Thoracic aorta (tissue), 2 donors: Measurements from ENCODE around the gene ATRNL1. TPM values are rescaled to one million over a fixed set of nuclear protein-coding genes. Genes with fewer than 3 reads are reported as not detected.

Source experiments
- ATAC-seq: fragments of 150-250 bp; one replicate; pipeline ENCODE4 v1.8.0; 2017; ENCODE audit warnings: low read depth; ENCODE audit not compliant: insufficient number of reproducible peaks, low FRiP score
- DNase-seq: peaks from one replicate; pipeline ENCODE4 v3.0.0-alpha.2; 2020; ENCODE audit warnings: low spot score
- H3K27ac ChIP-seq, 2 donors: fragments of 200-600 bp; sonication (generic); 1 replicate in 1 of 2; 2 replicates in 1 of 2; pipeline ENCODE4 v1.5.1; 2016; ENCODE audit warnings: mild to moderate bottlenecking in 2 of 2, moderate library complexity in 2 of 2
- H3K27me3 ChIP-seq: fragments of 200-600 bp; sonication (generic); replicated peaks from 2 replicates; pipeline ENCODE4 v1.6.0; 2016; ENCODE audit warnings: mild to moderate bottlenecking; ENCODE audit not compliant: insufficient read depth
- H3K36me3 ChIP-seq: fragments of 200-600 bp; sonication (generic); one replicate; pipeline ENCODE4 v1.5.1; 2016
- H3K4me1 ChIP-seq, 2 donors: fragments of 200-600 bp; sonication (generic); 1 replicate in 1 of 2; 2 replicates in 1 of 2; pipeline versions ENCODE4 v1.5.1 to v1.6.0; 2016; ENCODE audit warnings: low read depth in 2 of 2, mild to moderate bottlenecking in 1 of 2; ENCODE audit not compliant: control insufficient read depth in 1 of 2
- H3K4me3 ChIP-seq: fragments of 200-600 bp; sonication (generic); 2 replicates; pipeline ENCODE4 v1.5.1; 2016; ENCODE audit warnings: mild to moderate bottlenecking
- H3K9me3 ChIP-seq: fragments of 200-600 bp; sonication (generic); 2 replicates; pipeline ENCODE4 v1.5.1; 2016
- total RNA-seq, 2 donors: library from RNA; depleted of rRNA; stranded (reverse); fragments of >200 nt; gene quantifications; one replicate each; pipeline versions ENCODE4 v1.1.0 to v1.2.3, GENCODE V29; 2016
- TF ChIP-seq, protein P1 (sequence below): fragments of 200-600 bp; sonication (generic); IDR thresholded peaks from one replicate; pipeline ENCODE4 v1.5.1; 2019; ENCODE audit warnings: antibody characterized with exemption

The ATRNL1 gene
- total RNA-seq, 2 donors from 2014 or later, result 24.6 to 57.4 TPM

DNA sequence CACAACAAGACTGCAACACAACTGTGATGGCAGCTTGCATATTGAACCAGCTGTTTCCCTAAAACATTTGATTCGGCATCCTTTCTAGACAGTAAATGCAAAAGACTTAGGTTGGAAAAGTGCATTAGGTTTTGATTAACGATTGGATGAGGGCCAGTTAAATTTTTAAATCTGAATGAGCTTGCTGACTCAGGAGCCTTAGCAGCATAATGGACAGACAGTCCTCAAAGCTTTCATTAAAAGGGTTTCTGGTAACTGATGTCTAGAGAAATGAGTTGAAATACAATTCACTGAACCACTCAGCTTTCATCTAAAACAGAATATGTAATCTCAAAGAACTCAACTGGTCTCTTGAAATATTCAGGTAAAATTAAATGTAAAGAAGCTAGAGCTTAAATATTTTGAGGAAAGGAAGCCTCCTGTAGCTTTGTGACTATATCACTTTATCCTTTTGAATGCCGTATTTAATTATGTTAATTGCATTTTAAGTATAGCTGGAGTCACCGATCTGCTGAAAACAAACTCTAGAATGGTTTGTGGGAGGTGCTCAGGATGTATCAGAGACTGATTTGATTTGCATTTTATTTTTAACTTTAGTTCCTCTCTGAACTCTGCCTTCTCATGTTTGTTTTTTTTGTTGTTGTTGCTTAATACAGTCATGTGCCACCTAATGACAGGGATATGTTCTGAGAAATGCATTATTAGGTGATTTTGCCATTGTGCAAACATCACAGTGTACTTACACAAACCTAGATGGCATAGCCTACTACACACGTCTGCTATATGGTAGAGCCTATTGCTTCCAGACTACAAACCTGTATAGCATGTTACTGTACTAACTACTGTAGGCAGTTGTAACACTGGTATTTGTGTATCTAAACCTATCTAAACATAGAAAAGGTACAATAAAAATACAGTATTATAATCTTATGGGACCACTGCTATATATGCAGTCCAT, 29.2 kb upstream of the ATRNL1 start:
- TF ChIP-seq, protein P1, sequence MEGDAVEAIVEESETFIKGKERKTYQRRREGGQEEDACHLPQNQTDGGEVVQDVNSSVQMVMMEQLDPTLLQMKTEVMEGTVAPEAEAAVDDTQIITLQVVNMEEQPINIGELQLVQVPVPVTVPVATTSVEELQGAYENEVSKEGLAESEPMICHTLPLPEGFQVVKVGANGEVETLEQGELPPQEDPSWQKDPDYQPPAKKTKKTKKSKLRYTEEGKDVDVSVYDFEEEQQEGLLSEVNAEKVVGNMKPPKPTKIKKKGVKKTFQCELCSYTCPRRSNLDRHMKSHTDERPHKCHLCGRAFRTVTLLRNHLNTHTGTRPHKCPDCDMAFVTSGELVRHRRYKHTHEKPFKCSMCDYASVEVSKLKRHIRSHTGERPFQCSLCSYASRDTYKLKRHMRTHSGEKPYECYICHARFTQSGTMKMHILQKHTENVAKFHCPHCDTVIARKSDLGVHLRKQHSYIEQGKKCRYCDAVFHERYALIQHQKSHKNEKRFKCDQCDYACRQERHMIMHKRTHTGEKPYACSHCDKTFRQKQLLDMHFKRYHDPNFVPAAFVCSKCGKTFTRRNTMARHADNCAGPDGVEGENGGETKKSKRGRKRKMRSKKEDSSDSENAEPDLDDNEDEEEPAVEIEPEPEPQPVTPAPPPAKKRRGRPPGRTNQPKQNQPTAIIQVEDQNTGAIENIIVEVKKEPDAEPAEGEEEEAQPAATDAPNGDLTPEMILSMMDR, result no peak
- H3K27me3 ChIP-seq, result no peaks in the 10 kb centered on the region
- no peaks in the 10 kb centered on the region for H3K9me3 ChIP-seq
- ATAC-seq (no peak), DNase-seq (no peak)
- H3K4me1 ChIP-seq, result no peaks in the 10 kb centered on the region
- H3K27ac ChIP-seq, result no peak overlapping the region
- H3K4me3 ChIP-seq, result no peak overlapping the region
- H3K36me3 ChIP-seq, result no peaks in the 10 kb centered on the region

DNA sequence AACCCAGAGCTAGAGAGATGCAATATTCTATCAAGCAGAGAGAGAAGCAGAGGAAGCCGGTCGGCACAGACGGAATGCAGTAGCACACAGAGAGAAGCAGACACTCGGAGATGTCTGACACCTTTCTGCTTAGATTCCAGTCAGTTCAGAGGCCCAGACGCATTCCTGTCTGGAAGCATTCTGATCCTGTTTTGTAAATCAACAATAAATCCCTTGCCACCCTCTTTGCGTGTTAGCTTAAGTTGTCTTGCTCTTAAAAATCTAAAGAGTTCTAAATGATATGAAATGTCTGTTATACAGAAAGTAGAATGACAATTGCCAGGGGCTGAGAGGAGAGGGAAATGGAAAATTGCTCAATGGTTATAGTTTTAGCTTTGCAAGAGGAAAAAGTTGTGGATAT, 27.4 kb upstream of the ATRNL1 start:
- DNase-seq (no peak), ATAC-seq (no peak)
- Histone ChIP-seq H3K27me3 (no peaks in the 10 kb centered on the region), H3K27ac (no peak overlapping the region), H3K4me3 (no peak overlapping the region), H3K4me1 (no peaks in the 10 kb centered on the region), H3K36me3 (no peaks in the 10 kb centered on the region), H3K9me3 (no peaks in the 10 kb centered on the region)
- TF ChIP-seq, protein P1, result no peak

- no peaks in the 10 kb centered on the region for H3K36me3 ChIP-seq
- no peak overlapping the region for H3K27ac ChIP-seq
- no peaks in the 10 kb centered on the region for H3K9me3 ChIP-seq
- TF ChIP-seq, protein P1, result no peak
- H3K4me1 ChIP-seq, result no peaks in the 10 kb centered on the region
- DNase-seq, result no peak
- no peak overlapping the region for H3K4me3 ChIP-seq
- no peaks in the 10 kb centered on the region for H3K27me3 ChIP-seq
- ATAC-seq, result no peak
Measured at GRCh38 chr10:115066528-115066927, 26.6 kb upstream of the ATRNL1 start.

DNA sequence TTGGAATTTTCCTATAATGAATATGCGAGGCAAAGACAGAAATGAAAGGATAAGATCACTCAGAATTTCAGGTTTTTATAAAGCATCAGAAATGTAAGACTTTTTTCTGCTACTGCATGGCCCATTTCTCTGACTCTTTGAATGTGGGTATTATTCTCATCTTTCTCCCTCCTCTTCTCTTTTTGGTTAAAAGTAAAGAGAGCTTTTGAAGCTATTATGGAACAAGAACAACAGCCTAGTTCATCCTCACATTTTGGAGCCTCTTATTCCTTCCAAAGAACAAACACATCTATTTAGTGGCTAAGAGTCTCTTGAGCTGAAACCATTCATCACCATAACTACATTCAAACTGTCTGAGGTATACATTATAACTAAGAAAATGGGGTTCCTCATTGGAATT, 19.4 kb upstream of the ATRNL1 start:
- no peaks in the 10 kb centered on the region for H3K36me3 ChIP-seq
- H3K27ac ChIP-seq, result no peak overlapping the region
- no peaks in the 10 kb centered on the region for H3K4me1 ChIP-seq
- H3K27me3 ChIP-seq, result no peaks in the 10 kb centered on the region
- H3K4me3 ChIP-seq, result no peak overlapping the region
- H3K9me3 ChIP-seq, result no peaks in the 10 kb centered on the region
- no peak for DNase-seq
- no peak for ATAC-seq
- TF ChIP-seq, protein P1, result no peak

GRCh38 chr10:115082506-115082905, 10.7 kb upstream of the ATRNL1 start:
- Histone ChIP-seq H3K27ac (peak overlapping the region; percentile 61 to 80), H3K4me3 (no peak overlapping the region), H3K36me3 (no peaks in the 10 kb centered on the region), H3K27me3 (no peaks in the 10 kb centered on the region), H3K9me3 (no peaks in the 10 kb centered on the region), H3K4me1 (peaks cover 22 to 31% of the 10 kb centered on the region in 2 donors)
- peak; percentile 45 for ATAC-seq
- TF ChIP-seq, protein P1, result no peak
- no peak for DNase-seq
